ENCODE results near the gene NAV3. TPM values are rescaled to one million over a fixed set of nuclear protein-coding genes. Genes with fewer than 3 reads are reported as not detected.

The NAV3 gene
- total RNA-seq, 1 donor from 2014 or later = 11.4 TPM

DNA sequence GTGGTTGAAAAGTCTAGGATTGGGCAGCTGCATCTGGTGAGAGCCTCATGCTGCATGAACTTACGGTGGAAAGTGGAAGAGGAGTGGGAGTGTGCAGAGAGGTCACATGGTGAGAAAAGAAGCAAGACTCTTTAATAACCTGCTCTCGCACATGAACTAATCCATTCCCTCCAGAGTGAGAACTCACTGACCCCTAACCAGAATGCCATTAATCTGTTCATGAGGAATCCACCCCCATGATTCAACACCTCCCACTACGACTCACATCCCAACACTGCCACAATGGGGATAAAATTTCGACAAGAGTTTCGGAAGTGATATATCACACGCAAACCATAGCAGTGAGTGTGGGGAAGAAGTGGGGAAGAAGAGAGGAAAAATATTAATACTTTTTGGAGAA is 377.4 kb downstream of the NAV3 start:
- Histone ChIP-seq H3K4me2 (no peak overlapping the region), H3K79me2 (ENCODE audit: low read depth) (no peaks in the 10 kb centered on the region), H3F3A (ENCODE audit: low read depth) (no peaks in the 10 kb centered on the region), H2AFZ (replicated peaks) (no peak overlapping the region), H4K20me1 (ENCODE audit: low read depth) (no peaks in the 10 kb centered on the region), H3K9me3 (ENCODE audit: low read depth) (no peaks in the 10 kb centered on the region), H3K27me3 (no peaks in the 10 kb centered on the region), H3K9ac (no peak overlapping the region), H3K27ac (no peak overlapping the region), H3K4me3 (no peak overlapping the region), H3K4me1 (peaks cover 6% of the 10 kb centered on the region), H3K36me3 (no peaks in the 10 kb centered on the region)
- TF ChIP-seq EZH2phosphoT487 (IDR thresholded peaks at IDR 0.05) (no peak), EZH2 (IDR thresholded peaks at IDR 0.05) (no peak)
- TF ChIP-seq, protein P1, sequence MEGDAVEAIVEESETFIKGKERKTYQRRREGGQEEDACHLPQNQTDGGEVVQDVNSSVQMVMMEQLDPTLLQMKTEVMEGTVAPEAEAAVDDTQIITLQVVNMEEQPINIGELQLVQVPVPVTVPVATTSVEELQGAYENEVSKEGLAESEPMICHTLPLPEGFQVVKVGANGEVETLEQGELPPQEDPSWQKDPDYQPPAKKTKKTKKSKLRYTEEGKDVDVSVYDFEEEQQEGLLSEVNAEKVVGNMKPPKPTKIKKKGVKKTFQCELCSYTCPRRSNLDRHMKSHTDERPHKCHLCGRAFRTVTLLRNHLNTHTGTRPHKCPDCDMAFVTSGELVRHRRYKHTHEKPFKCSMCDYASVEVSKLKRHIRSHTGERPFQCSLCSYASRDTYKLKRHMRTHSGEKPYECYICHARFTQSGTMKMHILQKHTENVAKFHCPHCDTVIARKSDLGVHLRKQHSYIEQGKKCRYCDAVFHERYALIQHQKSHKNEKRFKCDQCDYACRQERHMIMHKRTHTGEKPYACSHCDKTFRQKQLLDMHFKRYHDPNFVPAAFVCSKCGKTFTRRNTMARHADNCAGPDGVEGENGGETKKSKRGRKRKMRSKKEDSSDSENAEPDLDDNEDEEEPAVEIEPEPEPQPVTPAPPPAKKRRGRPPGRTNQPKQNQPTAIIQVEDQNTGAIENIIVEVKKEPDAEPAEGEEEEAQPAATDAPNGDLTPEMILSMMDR (IDR thresholded peaks at IDR 0.05) = no peak
- no peaks in the 10 kb centered on the region for H3K9me3 Mint-ChIP-seq
- H3K27me3 Mint-ChIP-seq (ENCODE audit: insufficient read depth, low read depth) = no peaks in the 10 kb centered on the region
- H3K4me3 Mint-ChIP-seq = no peak overlapping the region
- no peak overlapping the region for H3K27ac Mint-ChIP-seq
- no peaks in the 10 kb centered on the region for H3K36me3 Mint-ChIP-seq
- peaks cover 33% of the 10 kb centered on the region for H3K4me1 Mint-ChIP-seq
- no peak for DNase-seq (ENCODE audit: low spot score)

DNA sequence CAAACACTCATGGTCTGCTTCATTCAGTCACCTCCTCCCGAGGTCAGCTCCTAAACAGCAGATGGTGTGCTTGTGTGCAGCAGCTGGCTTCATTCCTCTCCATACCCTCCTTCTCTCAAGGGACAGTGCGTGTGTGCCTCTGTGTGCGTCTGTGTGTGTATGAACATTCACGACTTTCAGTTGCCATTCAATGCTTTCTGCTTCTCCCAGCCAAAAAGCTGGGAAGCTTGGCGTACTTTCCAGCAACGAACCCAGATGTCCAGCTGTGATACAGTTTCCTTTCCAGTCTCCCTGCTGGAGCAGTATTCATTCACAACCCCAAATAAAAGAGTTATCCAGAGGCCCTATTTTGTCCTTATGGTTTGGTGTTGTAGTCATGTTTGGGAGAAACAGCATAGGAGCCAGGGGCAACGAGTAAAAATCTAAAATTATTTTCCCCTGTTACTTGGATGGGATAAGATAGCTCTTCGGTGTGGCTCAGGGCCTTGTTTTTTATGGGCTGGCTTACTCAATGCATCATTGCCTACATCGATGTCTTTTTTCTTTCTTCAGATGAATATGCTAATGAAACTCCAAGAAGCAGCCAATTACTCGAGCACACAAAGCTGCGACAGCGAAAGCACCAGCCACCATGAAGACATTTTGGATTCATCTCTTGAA is 379.3 kb downstream of the NAV3 start:
- Mint-ChIP-seq H3K4me3 (peak overlapping the region; percentile 0), H3K27me3 (ENCODE audit: insufficient read depth, low read depth) (no peaks in the 10 kb centered on the region), H3K36me3 (no peaks in the 10 kb centered on the region), H3K27ac (peak overlapping the region; percentile 29), H3K9me3 (no peaks in the 10 kb centered on the region), H3K4me1 (peaks cover 33% of the 10 kb centered on the region)
- Histone ChIP-seq H3F3A (ENCODE audit: low read depth) (no peaks in the 10 kb centered on the region), H3K4me1 (peaks cover 6% of the 10 kb centered on the region), H3K27ac (no peak overlapping the region), H3K9ac (no peak overlapping the region), H2AFZ (replicated peaks) (peak overlapping the region; percentile 85), H3K79me2 (ENCODE audit: low read depth) (no peaks in the 10 kb centered on the region), H3K36me3 (no peaks in the 10 kb centered on the region), H3K9me3 (ENCODE audit: low read depth) (no peaks in the 10 kb centered on the region), H4K20me1 (ENCODE audit: low read depth) (no peaks in the 10 kb centered on the region), H3K4me3 (no peak overlapping the region), H3K4me2 (no peak overlapping the region), H3K27me3 (no peaks in the 10 kb centered on the region)
- no peak for TF ChIP-seq EZH2 (IDR thresholded peaks at IDR 0.05)
- no peak for TF ChIP-seq EZH2phosphoT487 (IDR thresholded peaks at IDR 0.05)
- TF ChIP-seq, protein P1 (IDR thresholded peaks at IDR 0.05) = no peak
- DNase-seq (ENCODE audit: low spot score) = no peak

DNA sequence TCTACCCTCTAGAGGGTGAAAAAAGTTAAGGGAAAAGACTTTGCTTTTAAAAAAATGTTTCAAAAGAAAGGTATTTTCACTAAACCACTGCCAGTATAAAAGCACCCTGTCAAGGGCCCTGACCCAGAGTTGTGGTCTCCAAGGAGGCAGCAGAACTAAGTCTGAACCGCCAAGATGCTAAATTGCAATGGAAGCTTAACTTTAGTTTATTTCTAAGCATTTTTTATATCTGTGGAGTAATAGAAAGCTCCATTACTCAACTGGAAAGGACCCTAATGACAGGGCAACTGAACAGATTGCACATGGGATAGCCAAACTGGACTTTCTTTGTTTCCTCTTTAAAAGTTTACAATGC is 379.8 kb downstream of the NAV3 start:
- Mint-ChIP-seq H3K9me3 (no peaks in the 10 kb centered on the region), H3K4me3 (no peak overlapping the region), H3K36me3 (no peaks in the 10 kb centered on the region), H3K27me3 (ENCODE audit: insufficient read depth, low read depth) (no peaks in the 10 kb centered on the region), H3K27ac (peak overlapping the region; percentile 29), H3K4me1 (peaks cover 33% of the 10 kb centered on the region)
- Histone ChIP-seq H3K4me1 (peaks cover 6% of the 10 kb centered on the region), H3K27ac (no peak overlapping the region), H3F3A (ENCODE audit: low read depth) (no peaks in the 10 kb centered on the region), H3K79me2 (ENCODE audit: low read depth) (no peaks in the 10 kb centered on the region), H4K20me1 (ENCODE audit: low read depth) (no peaks in the 10 kb centered on the region), H3K4me2 (no peak overlapping the region), H2AFZ (replicated peaks) (peak overlapping the region; percentile 85), H3K36me3 (no peaks in the 10 kb centered on the region), H3K9me3 (ENCODE audit: low read depth) (no peaks in the 10 kb centered on the region), H3K9ac (no peak overlapping the region), H3K4me3 (no peak overlapping the region), H3K27me3 (no peaks in the 10 kb centered on the region)
- TF ChIP-seq EZH2 (IDR thresholded peaks at IDR 0.05) = no peak
- no peak for TF ChIP-seq EZH2phosphoT487 (IDR thresholded peaks at IDR 0.05)
- TF ChIP-seq, protein P1 (IDR thresholded peaks at IDR 0.05) = no peak
- DNase-seq (ENCODE audit: low spot score) = no peak

Measured in neural progenitor cell (in vitro differentiated cells).